DND-41 (cell line): ENCODE data around the gene HLF.

Experiments
- EZH2 ChIP-seq: IDR thresholded peaks from 3 replicates; pipeline ENCODE4 v1.6.1; 2012; ENCODE audit warnings: borderline replicate concordance, low read depth, mild to moderate bottlenecking, moderate library complexity, low read length, inconsistent platforms; ENCODE audit not compliant: severe bottlenecking
- TF ChIP-seq, protein P1 (sequence below): IDR thresholded peaks from 2 replicates; pipeline ENCODE4 v1.5.1; 2012; ENCODE audit warnings: borderline replicate concordance, low read length, moderate library complexity, mild to moderate bottlenecking; ENCODE audit not compliant: poor library complexity, severe bottlenecking; ENCODE audit errors: extremely low read depth

DNA sequence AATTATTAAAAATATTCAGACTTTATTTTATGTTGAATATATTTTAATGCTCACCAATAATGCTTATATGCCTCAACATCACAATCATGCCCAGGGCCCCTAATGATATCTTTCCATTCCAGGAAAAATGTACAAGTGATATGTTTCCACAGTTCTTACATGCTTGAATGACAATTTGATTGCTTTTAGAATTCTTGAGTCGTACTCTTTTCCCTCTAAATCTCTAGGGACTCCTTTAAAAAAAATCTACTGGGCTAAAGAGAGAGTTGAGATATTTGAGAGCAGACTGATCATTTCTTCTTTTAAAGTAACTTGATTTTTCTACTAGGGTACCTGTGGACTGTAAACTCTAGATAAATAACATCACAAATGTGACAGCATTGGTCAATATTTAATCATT, 18.2 kb upstream of the HLF start:
- no peak for TF ChIP-seq EZH2
- TF ChIP-seq, protein P1, sequence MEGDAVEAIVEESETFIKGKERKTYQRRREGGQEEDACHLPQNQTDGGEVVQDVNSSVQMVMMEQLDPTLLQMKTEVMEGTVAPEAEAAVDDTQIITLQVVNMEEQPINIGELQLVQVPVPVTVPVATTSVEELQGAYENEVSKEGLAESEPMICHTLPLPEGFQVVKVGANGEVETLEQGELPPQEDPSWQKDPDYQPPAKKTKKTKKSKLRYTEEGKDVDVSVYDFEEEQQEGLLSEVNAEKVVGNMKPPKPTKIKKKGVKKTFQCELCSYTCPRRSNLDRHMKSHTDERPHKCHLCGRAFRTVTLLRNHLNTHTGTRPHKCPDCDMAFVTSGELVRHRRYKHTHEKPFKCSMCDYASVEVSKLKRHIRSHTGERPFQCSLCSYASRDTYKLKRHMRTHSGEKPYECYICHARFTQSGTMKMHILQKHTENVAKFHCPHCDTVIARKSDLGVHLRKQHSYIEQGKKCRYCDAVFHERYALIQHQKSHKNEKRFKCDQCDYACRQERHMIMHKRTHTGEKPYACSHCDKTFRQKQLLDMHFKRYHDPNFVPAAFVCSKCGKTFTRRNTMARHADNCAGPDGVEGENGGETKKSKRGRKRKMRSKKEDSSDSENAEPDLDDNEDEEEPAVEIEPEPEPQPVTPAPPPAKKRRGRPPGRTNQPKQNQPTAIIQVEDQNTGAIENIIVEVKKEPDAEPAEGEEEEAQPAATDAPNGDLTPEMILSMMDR: no peak
